Cardiac muscle cell (in vitro differentiated cells and primary cell): ENCODE measurements around the gene C6. TPM values are rescaled to one million over a fixed set of nuclear protein-coding genes. Genes with fewer than 3 reads are reported as not detected.
A peak's percentile ranks its signal among the peaks of the same experiment; 100 is the strongest.

Experiments used
- DNase-seq, 2 donors: peaks; one replicate each; pipeline versions ENCODE4 v3.0.0 to v3.0.0-alpha.2; 2010 to 2017; ENCODE audit warnings: low read depth in 1 of 2, low spot score in 1 of 2
- H3K27ac ChIP-seq: fragments of 200-600 bp; sonication (generic); 2 replicates; pipeline ENCODE4 v1.5.1; 2016
- H3K27me3 ChIP-seq: fragments of 200-600 bp; sonication (generic); 2 replicates; pipeline ENCODE4 v1.6.0; 2016; ENCODE audit warnings: control low read depth
- H3K36me3 ChIP-seq: fragments of 200-600 bp; sonication (generic); 2 replicates; pipeline ENCODE4 v1.5.1; 2016; ENCODE audit warnings: control low read depth
- H3K4me1 ChIP-seq: fragments of 200-600 bp; sonication (generic); 2 replicates; pipeline ENCODE4 v1.8.1; 2017; ENCODE audit warnings: low read depth, mild to moderate bottlenecking, mixed run types
- H3K4me3 ChIP-seq: fragments of 200-600 bp; sonication (generic); 2 replicates; pipeline ENCODE4 v1.5.1; 2016; ENCODE audit warnings: mild to moderate bottlenecking
- H3K9me3 ChIP-seq: fragments of 200-600 bp; sonication (generic); 2 replicates; pipeline ENCODE4 v1.5.1; 2017; ENCODE audit warnings: low read depth, mild to moderate bottlenecking, control low read depth
- polyA plus RNA-seq: library from polyadenylated mRNA; unstranded; fragments of >200 nt; fragmentation: Nextera tagmentation; extraction: Ambion mirVana; gene quantifications from 2 replicates; pipeline ENCODE4 v1.2.1, GENCODE V29; 2016
- total RNA-seq: library from RNA; depleted of rRNA; stranded (reverse); fragments of >200 nt; gene quantifications from 2 replicates; pipeline ENCODE4 v1.2.3, GENCODE V29; 2016
- TF ChIP-seq, protein P1 (sequence below): IDR thresholded peaks from 2 replicates; pipeline ENCODE4 v1.5.1; 2012; ENCODE audit warnings: low read depth, mild to moderate bottlenecking, low read length

Gene C6
- total and polyA plus RNA-seq, 2 experiments from 2014 or later, result 0.27 TPM

GRCh38 chr5:41199660-41200059, 13.7 kb downstream of the C6 start:
- Histone ChIP-seq H3K4me1 (peaks cover 8% of the 10 kb centered on the region), H3K9me3 (no peaks in the 10 kb centered on the region), H3K4me3 (no peak overlapping the region), H3K27ac (peak overlapping the region; percentile 27), H3K27me3 (no peaks in the 10 kb centered on the region), H3K36me3 (no peaks in the 10 kb centered on the region)
- TF ChIP-seq, protein P1, sequence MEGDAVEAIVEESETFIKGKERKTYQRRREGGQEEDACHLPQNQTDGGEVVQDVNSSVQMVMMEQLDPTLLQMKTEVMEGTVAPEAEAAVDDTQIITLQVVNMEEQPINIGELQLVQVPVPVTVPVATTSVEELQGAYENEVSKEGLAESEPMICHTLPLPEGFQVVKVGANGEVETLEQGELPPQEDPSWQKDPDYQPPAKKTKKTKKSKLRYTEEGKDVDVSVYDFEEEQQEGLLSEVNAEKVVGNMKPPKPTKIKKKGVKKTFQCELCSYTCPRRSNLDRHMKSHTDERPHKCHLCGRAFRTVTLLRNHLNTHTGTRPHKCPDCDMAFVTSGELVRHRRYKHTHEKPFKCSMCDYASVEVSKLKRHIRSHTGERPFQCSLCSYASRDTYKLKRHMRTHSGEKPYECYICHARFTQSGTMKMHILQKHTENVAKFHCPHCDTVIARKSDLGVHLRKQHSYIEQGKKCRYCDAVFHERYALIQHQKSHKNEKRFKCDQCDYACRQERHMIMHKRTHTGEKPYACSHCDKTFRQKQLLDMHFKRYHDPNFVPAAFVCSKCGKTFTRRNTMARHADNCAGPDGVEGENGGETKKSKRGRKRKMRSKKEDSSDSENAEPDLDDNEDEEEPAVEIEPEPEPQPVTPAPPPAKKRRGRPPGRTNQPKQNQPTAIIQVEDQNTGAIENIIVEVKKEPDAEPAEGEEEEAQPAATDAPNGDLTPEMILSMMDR, result no peak
- DNase-seq, result peak in 1 of 2 donors; percentile 32

GRCh38 chr5:41196197-41196596, 17.1 kb downstream of the C6 start:
- no peak for DNase-seq
- Histone ChIP-seq H3K4me1 (peaks cover 8% of the 10 kb centered on the region), H3K36me3 (no peaks in the 10 kb centered on the region), H3K4me3 (no peak overlapping the region), H3K27me3 (no peaks in the 10 kb centered on the region), H3K27ac (no peak overlapping the region), H3K9me3 (no peaks in the 10 kb centered on the region)
- TF ChIP-seq, protein P1, result no peak

DNA sequence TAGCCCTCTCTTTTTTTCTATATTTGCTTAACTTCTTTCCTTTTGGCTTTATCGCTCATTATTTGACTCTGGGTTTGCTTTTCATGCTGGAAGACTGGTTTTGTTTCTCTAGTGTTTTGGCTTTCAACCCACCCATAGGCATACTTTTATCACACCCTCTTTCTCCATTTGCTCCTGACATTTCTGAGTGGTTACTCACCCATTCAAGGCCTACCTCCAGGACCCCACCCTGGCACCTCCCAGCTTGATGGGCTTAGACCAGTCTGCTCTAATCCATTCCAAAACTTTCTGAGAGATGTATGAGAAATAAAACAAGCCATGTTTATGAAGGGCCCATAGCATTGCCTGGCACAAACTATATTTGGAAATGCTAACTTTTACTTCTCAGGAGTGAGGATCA, 18.1 kb downstream of the C6 start:
- no peak overlapping the region for H3K27ac ChIP-seq
- no peaks in the 10 kb centered on the region for H3K27me3 ChIP-seq
- H3K36me3 ChIP-seq, result no peaks in the 10 kb centered on the region
- no peak for DNase-seq
- no peaks in the 10 kb centered on the region for H3K9me3 ChIP-seq
- H3K4me1 ChIP-seq, result peaks cover 8% of the 10 kb centered on the region
- H3K4me3 ChIP-seq, result no peak overlapping the region
- TF ChIP-seq, protein P1, result no peak

DNA sequence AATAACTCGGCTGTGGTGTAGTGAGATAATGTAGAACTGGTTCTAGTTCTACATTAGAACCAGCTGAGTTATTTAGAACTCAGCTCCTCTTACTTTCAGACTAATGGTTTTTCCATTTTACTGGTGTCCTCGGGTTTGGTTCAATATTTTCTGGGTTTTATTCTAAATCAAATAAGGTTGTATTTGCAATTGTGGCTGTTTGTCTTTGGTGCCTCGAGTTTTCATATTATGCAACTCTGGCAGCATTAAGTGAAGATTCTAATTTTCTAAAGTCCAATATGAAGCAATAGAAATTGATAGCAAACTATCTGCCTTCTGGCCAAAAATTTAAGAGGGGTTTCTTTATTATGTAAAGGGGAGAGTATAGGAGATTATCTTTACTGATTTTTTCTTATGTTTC, 19.0 kb downstream of the C6 start:
- DNase-seq, result no peak
- no peaks in the 10 kb centered on the region for H3K36me3 ChIP-seq
- no peak overlapping the region for H3K4me3 ChIP-seq
- TF ChIP-seq, protein P1, result no peak
- peaks cover 1% of the 10 kb centered on the region for H3K4me1 ChIP-seq
- H3K27me3 ChIP-seq, result no peaks in the 10 kb centered on the region
- H3K27ac ChIP-seq, result no peak overlapping the region
- H3K9me3 ChIP-seq, result no peaks in the 10 kb centered on the region

- TF ChIP-seq, protein P1, result no peak
- DNase-seq, result peak in 1 of 2 donors; percentile 100
- no peak overlapping the region for H3K27ac ChIP-seq
- H3K27me3 ChIP-seq, result no peaks in the 10 kb centered on the region
- no peaks in the 10 kb centered on the region for H3K9me3 ChIP-seq
- no peaks in the 10 kb centered on the region for H3K36me3 ChIP-seq
- no peak overlapping the region for H3K4me3 ChIP-seq
- H3K4me1 ChIP-seq, result no peaks in the 10 kb centered on the region
These were observed 19.7 kb downstream of the C6 start for GRCh38 chr5:41193456-41194205.
